ENCODE data around the gene ATG4B. TPM values are rescaled to one million over a fixed set of nuclear protein-coding genes. Genes with fewer than 3 reads are reported as not detected.
"Not testable (repeated sequence)": the region's sequence is repeated elsewhere in the genome, so short reads cannot be mapped to it uniquely, and the experiment has no call there.

The ATG4B gene
- 79.1 and 84.4 TPM in 2 replicates for total RNA-seq

DNA sequence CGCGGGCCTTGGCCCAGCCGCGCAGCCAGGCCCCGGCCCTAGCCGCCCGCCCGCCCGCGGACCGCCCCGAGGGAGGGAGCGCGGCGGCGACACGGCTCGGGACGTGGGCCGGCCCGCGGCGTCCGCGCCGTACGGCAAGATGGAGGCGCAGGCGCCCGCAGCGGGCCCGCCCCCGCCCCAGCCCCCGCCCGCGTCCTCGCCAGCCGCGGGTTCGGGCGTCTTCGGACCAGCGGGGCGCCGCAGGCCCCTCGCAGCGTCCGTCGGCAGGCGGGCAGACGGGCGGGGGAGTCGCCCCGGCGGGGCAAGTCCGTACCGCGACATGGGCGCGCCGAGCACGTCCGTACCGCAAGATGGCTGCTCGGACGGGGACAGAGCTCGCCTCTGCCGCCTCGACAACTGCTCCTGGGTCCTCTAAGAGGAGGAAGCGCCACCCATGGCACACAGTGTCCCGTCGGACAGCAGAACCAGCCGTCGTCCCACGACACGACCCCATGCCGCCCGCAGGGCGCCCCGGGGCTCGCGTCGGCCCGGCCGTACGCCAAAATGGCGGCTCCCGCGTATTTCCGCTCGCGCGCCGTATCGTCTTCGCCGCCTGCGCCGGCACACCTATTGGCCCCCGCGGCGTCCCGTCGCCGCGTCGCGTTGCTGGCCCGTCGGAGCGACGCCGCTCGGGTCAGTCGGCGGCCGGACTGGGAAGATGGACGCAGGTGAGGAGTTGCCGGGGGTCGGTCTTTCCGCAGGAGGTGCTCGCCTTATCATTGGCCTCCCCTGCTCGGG lies at the start of gene ATG4B, which contains the start of gene THAP4:
ATG4B (plus strand) TSS at position 676 of the 777 bp plus-strand sequence; CDS start at position 698, 22 bp downstream.
THAP4 (minus strand) TSS at position 141 of the 777 bp plus-strand sequence. CDS start 141 bp downstream, outside the sequence.
- no peak for DNase-seq (ENCODE audit: extremely low read depth, low read depth, low spot score)

DNA sequence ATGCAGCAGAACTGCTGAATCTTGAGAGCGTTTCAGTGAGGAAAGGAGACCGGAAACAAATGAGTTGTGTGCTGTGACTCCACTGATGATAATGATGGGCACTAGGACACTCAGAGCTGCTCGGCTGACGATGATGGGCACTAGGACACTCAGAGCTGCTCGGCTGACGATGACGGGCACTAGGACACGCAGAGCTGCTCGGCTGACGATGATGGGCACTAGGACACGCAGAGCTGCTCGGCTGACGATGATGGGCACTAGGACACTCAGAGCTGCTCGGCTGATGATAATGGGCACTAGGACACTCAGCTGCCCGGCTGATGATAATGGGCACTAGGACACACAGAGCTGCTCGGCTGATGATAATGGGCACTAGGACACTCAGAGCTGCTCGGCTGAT lies 47.6 kb upstream of the ATG4B start:
- DNase-seq (ENCODE audit: extremely low read depth, low read depth, low spot score) = not testable (repeated sequence)

DNA sequence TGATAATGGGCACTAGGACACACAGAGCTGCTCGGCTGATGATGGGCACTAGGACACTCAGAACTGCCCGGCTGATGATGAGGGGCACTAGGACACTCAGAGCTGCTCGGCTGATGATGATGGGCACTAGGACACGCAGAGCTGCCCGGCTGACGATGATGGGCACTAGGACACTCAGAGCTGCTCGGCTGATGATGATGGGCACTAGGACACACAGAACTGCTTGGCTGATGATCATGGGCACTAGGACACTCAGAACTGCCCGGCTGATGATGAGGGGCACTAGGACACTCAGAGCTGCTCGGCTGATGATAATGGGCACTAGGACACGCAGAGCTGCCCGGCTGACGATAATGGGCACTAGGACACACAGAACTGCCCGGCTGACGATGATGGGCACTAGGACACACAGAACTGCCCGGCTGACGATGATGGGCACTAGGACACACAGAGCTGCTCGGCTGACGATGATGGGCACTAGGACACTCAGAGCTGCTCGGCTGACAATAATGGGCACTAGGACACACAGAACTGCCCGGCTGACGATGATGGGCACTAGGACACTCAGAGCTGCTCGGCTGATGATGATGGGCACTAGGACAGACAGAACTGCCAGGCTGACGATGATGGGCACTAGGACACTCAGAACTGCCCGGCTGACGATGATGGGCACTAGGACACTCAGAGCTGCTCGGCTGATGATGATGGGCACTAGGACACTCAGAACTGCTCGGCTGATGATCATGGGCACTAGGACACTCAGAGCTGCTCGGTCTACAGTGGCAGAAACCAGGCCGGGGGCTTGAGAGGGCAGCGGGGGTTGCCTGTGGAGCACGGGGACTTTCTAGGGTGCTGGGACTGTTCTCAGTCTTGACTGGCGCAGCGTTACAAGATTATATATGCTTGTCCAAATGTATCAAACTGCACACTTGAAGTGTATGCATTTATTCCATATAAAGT lies 46.7 kb upstream of the ATG4B start:
- DNase-seq (ENCODE audit: extremely low read depth, low read depth, low spot score) = not testable (repeated sequence)

DNA sequence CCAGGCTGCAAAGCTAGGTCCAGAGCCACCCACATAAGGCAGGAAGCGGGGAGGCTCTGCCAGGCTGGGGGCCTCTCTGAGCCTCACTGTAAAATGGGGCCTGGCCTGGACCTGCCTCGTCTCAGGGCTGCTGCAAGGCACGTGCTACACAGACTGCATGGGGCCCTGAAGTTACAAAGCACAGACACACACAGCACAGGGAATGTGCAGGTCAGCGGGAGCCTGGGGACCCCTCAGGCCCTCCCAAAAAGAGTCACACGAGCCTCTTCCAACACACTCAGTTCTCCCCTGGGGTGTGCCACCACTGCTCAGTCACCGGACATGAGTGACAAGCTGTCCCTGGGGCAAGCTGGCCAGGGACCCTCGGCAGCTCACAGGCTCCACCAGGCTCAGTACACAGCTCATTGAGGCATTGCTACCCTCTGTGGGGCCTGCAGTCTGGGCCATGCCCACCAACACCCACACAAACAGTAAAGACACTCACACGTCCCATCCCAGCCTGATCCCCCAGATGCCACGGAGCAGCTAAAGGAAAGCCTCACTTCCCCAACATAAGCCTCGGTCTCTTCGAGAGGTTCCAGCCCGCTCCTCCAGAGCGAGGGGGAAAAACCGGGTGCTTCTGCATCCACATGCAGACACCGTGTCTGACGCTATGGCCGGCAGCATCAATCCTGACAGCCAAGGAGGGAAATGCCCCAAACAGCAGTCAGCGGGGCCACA lies 45.2 kb upstream of the ATG4B start:
- no peak for DNase-seq (ENCODE audit: extremely low read depth, low read depth, low spot score)

DNA sequence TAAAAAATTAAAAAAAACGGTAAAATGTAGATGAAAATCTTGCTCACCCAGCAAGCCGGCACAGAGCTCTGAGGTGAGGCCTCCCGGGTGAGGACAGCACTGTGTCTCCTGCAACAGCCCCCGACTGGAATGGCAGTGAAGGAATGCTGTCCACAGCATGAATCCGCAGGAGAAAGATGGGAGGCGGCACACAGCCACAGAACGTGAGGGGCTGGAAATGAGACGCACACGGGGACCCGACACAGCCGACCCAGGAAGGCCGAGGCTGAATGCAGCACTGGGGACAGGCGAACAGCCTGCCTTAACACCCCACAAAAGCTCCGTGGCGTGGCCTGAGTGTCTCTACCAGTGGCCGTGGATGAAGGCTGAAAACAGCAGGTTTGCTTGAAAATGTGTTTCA lies 44.2 kb upstream of the ATG4B start:
- no peak for DNase-seq (ENCODE audit: extremely low read depth, low read depth, low spot score)

DNA sequence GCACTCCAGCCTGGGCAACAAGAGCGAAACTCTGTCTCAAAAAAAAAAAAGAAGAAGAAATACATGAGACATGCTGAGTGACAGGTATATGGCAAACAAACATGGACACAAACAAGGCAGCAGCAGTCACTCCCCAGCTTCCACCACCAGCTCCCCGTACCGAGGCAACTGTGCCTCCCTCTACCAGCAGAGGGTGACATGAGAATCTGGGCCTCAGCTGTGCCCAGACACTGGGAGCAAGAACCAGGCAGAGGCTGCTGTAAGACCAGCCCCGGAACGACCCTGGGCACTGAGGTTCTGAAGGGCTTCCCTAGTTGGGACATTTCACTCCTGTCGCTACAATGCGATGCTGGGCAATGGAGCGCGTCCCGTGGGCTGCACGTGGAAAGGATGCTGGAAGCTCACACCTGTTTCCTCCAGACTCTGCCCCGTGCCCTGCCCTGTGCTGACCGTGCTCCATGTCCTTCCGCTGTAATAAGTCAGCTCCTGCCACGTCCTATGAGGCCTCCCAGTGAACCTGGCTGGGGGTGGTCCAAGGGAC lies 41.8 kb upstream of the ATG4B start:
- no peak for DNase-seq (ENCODE audit: extremely low read depth, low read depth, low spot score)

DNA sequence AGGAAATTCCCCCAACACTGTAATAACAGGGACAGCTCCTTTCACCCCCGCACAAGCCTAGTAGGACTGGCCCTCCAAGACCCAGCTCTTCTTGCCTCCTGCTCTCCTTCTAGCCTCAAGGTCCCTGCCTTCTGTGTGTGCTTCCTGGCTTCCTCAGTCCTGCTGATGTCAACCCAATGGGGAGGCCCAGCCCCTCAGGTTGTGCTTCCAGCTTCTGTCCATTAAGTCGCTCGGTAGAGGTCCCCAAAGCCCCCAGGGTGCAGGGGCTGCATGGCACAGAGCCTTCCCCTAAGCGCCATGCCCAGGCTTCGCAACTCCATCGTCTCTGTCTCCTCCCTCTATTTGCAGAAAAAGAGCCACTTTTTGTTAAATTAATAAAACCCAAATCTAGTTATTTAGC lies 39.9 kb upstream of the ATG4B start:
- no peak for DNase-seq (ENCODE audit: extremely low read depth, low read depth, low spot score)

DNA sequence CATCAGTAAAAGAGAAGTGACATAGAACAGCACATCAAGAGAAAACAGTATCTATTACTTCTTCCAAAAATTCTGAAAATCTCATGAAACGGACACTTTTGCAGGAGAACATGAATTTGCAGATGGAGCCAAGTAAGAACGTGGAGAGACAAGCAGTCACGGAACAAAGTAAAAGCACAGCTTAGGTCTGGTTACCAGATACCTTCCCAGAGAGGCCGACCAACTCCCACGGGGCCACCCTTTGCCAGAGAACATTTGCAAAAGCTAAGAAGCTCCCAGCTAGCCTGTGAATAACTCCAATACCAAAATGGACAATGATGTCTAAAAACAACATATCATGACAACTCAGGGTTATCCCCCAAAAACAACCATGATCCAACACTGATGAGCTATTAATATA lies 39.4 kb upstream of the ATG4B start:
- no peak for DNase-seq (ENCODE audit: extremely low read depth, low read depth, low spot score)

DNA sequence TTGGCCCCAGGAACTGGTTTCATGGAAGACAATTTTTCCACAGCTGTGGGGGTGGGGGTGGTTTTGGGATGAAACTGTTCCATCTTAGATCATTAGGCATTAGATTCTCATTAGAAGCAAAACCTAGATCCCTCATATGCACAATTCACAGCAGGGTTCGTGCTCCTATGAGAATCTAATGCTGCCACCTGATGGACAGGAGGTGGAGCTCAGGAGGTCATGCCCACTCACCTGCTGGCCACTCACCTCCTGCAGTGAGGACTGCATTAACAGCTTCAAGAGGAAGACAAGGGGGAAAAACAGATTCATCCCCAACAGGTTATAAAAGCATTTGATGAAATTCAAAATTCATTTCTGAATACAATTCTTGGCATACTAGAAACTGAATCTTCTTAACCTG lies 39.0 kb upstream of the ATG4B start:
- DNase-seq (ENCODE audit: extremely low read depth, low read depth, low spot score) = no peak

DNA sequence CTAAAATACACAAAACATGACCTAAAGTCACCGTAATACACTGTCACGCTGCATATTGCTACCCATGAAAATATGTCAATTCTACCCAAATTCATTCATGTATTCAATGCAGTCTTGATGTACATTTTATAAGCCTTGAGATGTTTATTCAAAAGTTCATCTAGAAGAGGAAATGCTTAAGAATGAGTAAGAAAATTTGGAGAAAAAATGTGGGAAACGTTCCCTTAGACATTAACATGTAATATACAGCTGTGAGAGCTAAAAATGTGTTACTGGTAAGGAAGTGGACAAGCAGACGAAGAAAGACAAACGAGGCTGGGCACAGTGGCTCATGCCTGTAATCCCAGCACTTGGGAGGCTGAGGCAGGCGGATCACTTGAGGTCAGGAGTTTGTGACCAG lies 37.9 kb upstream of the ATG4B start:
- no peak for DNase-seq (ENCODE audit: extremely low read depth, low read depth, low spot score)

DNA sequence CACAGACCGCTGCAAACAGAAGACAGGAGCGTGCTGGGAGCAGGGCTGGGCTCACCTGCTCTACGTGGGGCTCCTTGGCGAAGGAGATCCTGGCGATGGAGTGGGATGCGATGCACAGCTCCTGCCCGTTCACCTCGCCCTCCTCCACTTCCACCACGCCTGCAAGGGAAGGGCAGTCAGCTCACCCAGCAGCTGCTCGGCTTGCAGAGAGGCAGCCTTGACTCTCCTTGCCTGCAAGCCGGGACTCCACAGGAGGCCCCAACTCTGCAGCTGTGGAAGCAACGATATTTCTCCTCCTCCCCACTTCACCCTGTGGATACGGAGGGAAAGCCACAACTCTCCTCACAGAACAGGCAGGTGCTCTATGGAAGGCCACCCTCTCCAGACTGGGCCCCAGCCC lies 35.7 kb upstream of the ATG4B start:
- DNase-seq (ENCODE audit: extremely low read depth, low read depth, low spot score) = no peak

DNA sequence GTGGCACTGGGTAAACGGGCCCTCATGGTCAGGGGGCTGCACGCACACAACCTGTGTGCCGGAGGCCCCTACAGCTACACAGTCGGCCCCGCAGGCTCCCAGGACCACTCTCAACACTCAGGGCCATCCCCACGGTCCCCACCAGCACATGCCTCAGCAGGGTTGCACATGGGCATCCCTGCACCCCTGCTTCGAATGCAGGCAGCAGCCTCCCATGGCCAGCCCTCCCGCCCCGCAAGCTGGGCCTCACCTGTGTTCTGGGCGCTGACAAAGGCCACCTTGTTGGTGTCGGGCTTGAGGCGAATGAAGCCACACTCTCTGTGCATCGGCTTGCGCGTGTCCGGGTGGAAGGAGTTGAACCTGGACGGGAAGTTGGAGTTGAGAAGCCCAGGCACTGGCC lies 34.8 kb upstream of the ATG4B start:
- DNase-seq (ENCODE audit: extremely low read depth, low read depth, low spot score) = no peak

DNA sequence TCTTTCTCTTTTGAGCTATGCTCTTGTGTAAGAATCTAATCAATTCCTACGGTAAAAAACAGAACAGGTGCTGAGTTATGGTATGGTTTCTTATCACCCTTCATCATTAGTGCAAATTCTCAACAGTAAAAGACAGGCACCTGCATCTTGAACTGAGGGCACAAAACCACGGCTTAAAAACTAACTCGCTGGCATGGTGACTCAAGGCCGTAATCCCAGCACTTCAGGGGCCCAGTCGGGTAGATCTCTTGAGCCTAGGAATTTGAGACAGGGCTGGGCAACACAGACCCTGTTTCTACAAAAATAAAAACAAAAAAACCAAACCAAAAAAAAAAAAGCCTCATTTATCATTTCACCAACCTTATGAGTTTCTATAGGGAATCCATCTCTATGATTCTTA lies 33.8 kb upstream of the ATG4B start:
- DNase-seq (ENCODE audit: extremely low read depth, low read depth, low spot score) = no peak

DNA sequence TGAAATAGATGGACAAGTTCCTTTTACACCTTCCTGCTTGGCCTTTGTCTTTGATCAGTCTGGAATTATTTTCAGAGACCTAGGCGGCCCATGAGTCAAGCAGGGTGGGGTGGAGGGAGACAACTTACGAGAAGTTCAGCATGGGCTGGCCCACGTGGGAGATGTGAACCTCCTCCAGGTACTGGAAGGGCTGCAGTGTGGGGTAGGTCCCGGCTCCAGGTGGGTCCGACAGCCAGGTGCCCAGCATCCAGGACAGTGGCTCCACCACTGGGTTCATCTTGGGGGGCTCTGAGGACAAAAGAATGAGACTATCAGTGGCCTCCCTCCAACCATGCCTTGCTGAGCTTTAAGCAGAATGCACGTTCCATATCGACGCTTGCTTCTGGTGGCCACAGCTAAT lies 31.3 kb upstream of the ATG4B start:
- DNase-seq (ENCODE audit: extremely low read depth, low read depth, low spot score) = no peak

DNA sequence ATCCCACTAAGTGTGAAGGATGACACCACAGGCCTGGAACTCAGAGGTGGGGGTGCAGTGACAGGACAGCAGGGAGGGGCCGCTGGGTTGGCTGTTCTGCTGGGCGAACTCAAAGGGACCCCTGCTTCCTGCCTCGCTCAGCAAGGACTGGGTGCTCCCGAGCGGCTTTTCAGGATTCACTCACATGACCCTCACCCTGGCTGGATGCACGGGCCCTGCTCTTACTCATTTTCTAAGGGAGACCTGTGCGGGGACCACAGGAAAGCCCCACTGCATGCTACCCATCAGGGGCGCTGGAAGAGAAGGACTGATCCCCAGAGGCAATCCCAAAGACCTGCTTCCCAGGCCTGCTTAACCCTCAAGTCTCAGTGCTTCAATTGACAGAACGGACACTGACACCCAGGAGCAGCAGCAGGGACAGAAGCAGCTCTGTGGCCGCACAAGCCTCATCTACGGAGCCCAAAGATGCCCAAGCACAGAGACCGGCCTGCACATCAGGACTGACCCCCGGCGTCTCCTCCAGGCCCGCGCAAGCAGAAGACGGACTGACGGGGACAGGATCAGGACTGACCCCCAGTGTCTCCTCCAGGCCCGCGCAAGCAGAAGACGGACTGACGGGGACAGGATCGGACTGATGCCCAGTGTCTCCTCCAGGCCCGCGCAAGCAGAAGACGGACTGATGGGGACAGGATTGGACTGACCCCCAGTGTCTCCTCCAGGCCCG lies 30.2 kb upstream of the ATG4B start:
- DNase-seq (ENCODE audit: extremely low read depth, low read depth, low spot score) = no peak

DNA sequence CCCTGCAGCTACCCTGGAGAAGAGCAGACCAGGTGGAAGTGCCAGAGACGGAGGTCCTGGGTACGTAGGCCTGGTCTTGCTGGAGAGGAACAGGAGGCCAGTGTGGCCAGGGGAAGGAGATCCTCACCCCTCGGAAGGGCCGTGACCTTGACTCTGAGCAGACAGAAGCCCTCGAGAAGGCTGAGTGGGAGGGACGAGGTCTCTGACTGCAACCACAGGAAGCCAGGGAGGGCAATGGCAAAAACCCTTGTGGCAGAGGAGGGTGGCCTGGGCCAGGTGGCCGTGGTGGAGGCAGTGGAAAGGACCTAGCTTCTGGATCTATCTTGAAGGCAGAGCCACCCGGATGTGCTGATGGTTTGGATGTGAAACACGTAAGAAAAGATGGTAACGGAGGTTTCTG lies 28.6 kb upstream of the ATG4B start:
- DNase-seq (ENCODE audit: extremely low read depth, low read depth, low spot score) = no peak

DNA sequence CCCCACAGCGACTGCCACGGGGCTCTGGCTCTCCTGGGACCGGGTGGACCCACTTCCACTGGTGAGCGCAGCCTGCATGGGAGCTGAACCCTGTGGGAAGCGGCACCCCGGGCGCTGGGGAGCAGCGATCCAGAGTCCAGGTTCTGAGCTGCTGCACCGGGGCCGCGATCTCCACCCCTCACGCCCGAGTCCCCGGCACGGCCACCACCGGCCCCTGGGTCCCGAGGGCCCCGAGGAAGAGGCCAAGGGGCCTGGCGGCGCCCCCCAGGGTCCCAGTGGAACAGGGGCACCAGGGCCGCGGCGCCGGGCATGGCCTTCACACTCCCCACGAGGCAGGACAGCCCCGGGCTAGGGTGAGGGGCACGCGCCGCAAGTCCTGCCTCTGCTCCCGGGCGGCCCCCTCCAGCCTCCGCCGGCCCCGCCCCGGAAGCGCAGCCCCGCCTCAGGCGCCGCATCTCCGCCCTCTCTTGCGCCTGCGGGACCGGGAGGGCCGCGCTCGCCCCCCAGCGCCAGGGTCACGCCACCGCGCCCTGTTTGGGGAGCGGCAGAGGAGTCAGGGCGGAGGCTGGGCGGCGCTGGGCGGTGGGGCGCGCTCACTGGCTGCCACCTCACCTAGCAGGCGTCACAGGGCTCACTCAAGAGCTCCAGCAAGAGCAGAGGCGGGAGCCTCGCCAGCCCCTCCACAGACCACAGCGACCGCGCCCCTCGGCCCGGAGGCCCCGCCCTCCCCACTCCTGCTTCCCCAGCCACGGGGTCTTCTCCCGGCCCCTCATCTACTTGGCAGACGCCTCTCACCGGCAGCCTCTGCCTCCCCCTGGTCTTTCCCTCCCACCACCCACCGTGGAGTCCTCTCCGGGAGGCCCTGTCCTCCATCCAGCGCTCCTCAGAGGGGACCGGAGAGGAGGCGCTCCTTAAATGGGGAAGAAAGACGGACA lies 27.4 kb upstream of the ATG4B start:
- no peak for DNase-seq (ENCODE audit: extremely low read depth, low read depth, low spot score)

DNA sequence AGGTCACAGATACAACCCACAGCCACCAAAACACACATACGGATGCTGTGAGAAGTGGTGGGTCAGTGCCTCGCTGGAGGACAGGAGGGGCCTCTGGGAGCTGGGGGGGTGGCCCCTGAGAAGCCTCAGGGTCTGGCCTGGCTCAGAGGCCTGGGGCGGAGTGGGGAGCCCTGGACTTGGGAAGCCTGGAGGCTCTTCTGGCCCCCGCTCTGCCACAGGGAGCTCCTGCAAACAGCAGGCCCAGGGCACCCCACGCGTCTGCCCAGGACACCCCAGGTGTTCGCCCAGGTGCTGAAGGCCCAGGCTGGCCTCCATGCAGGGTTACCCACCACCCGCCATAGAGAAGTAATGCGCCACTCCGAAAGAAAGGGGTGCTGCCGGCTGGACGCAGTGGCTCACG lies 26.4 kb upstream of the ATG4B start:
- no peak for DNase-seq (ENCODE audit: extremely low read depth, low read depth, low spot score)
